GM21717 (cell line): ENCODE measurements around the gene MRPL20.
"Not testable (repeated sequence)": the region's sequence is repeated elsewhere in the genome, so short reads cannot be mapped to it uniquely, and the experiment has no call there.

Experiments used
- ATAC-seq: cut with Tn5 transposase; IDR thresholded peaks from one replicate; pipeline ENCODE4 v1.9.1; 2021; ENCODE audit warnings: mild to moderate bottlenecking, moderate library complexity; ENCODE audit not compliant: unreplicated experiment

MRPL20 gene

DNA sequence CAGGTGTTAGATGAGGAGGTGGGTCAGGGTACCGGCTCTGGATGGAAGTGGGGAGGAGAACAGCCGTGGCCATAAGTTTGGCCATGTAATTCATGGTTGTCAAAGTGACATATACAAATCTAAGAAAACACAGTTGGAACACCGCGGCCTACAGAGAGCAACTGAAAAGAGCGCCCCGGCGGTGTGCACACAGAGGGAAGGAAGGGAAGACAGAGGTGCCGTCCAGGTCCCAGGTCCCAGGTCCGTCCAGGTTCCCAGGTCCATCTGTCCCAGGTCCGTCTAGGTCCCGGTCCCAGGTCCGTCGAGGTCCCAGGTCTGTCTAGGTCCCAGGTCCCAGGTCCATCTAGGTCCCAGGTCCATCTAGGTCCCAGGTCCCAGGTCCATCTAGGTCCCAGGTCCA, 4.5 kb upstream of the MRPL20 start:
- no peak for ATAC-seq

- not testable (repeated sequence) for ATAC-seq
Observed at GRCh38 chr1:1410238-1410637, 3.1 kb upstream of the MRPL20 start.

- ATAC-seq = peak; percentile 15
Observed at GRCh38 chr1:1407636-1408318, 684 bp upstream of the MRPL20 start.

- no peak for ATAC-seq
Observed at GRCh38 chr1:1406101-1406820, 832 bp downstream of the MRPL20 start.

GRCh38 chr1:1403653-1404052, 3.4 kb downstream of the MRPL20 start:
- no peak for ATAC-seq

- ATAC-seq = not testable (repeated sequence)
Observed at GRCh38 chr1:1402901-1403392, 4.1 kb downstream of the MRPL20 start.

GRCh38 chr1:1402072-1402900, 4.8 kb downstream of the MRPL20 start:
- no peak for ATAC-seq

GRCh38 chr1:1401457-1402010, 5.6 kb downstream of the MRPL20 start:
- no peak for ATAC-seq

DNA sequence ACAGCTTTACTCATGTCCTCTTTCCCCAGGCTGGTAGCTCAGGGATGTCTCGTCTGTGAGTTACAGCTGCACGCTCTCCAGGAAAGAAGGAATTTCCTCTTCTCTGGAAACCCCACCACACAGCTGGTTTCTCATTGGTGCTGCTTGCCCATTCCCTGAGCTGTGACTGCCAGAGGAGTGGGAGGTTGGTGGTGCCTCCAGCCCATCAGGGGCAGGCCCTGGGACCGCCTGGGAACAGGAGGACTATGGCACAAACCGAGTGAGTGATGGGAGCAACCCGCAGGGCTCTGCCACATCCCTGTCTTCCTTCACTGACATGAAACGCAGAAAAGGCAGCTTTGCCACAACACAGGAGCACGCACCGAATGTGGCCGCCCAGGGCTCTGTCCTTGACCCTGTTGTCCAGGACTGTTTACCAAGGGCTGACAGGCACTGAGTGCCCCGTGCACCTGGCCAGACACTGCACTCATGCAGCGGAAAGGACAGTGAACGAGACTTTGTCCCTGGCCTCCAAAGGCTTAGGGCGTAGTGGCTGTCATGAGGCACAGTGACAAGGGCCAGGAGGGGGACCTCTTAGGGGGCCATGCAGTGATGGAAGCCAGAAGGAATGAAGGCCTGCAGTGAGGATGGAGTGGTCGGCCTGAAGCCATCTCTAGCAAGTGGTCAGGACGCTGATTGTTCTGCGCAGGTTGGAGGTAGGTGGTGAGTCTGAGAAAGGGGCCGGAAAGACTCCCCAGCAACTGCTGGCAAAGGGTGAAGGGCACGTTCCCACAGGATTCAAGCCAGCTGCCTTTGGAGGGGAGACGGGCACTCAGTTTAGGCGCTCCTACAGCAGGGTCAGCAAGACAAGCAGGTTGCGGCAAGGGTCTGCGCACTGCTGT, 6.3 kb downstream of the MRPL20 start:
- ATAC-seq = no peak

DNA sequence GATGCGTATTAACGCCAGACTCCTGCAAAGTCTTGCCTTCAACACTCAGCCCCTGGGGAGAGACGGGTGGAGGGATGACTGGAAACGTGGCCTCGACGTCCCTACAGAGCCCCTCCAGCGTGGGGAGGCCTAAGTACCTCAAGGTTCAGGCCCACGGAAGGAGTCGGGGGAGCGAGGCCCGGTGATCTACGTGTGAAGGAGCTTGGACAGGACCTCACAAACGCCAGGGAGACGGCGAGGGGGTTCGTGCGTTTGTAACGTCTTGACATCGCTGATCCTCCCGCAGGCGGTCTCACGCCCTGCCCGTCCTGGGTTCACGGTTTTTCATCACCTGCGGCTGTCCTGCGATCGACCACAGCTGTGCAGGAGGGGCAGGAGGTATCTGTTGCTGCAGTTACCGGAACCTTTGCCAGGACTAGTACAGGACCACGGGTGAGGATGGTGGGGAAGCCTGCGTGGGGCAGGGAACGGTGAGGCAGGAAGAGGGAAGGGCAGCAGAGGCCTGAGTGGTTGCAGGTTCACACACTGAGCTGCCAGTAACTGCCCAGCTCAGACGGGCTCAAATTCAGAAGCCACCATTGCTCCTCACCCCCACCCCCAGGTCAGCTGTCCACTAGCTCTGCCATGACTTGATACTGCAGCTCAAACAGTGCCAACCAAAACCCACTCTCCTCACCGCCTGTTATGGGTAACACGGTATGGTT, 7.1 kb downstream of the MRPL20 start:
- ATAC-seq = no peak

DNA sequence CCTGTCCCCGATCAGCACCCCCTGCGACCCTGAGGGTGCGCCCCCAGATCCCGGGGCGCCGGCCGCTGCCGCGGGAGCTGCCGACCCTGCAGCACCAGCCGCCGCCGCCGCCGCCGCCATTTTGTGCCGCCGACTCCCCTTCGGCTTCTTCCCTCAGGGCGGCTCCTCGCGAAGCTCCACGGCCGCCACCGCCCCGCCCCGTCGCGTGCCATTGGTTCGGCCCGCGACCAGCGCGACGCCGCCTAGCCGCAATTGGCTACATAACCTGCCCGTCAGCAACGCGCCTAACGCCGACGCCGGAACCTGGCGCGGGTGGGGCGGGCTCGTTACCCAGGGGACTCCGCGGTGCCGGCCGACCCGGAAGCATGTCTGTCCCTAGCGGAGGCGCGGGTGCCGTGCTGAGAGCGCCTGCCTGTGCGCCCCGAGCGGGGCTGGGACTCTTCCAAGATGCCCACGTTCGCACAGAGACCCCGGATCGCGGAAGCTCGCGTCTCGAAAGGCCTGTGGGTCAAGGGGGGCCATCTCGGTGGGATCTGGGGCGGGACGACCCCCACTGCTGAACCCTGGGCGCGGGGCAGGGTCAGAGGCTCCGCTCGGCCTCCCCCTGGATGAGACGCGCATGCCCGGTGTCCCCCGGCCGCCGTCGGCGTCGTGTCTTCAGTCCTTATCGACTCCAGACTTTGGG, 7.8 kb downstream of the MRPL20 start, which contains the start of gene CCNL2:
TSS of gene CCNL2 (minus strand) at position 149 of the 685 bp plus-strand sequence. CDS start at position 120, 29 bp downstream.
- ATAC-seq = peak; percentile 88

DNA sequence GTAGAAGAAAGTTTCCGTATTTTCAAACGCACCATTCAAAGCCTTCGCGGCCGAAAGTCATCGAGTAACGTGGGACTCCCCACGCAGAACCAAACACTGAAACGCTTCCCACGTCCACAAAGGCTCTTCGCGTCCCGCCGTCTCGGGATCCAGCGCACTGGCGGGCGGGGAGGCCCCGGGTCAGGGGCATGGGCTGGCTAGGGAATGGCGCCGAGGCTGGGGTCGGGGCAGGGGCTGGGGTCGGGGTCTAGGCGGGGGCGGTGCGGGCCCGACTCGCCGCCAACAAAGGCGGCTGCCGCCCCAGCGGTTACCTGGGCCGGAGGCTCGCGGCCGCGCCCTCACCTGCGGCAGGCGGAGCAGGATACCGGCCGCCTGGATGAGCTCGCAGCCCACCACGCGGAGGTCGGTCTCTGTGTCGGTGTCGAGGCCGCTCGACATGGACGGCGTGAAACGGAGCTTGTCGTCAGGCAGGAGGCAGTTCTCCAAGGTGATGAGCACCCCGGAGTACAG, 8.4 kb downstream of the MRPL20 start:
- ATAC-seq = peak; percentile 1

GRCh38 chr1:1397839-1398523, 9.1 kb downstream of the MRPL20 start:
- ATAC-seq = no peak

GRCh38 chr1:1395166-1395565, 11.9 kb downstream of the MRPL20 start:
- no peak for ATAC-seq

GRCh38 chr1:1394116-1394515, 13.0 kb downstream of the MRPL20 start:
- ATAC-seq = no peak

DNA sequence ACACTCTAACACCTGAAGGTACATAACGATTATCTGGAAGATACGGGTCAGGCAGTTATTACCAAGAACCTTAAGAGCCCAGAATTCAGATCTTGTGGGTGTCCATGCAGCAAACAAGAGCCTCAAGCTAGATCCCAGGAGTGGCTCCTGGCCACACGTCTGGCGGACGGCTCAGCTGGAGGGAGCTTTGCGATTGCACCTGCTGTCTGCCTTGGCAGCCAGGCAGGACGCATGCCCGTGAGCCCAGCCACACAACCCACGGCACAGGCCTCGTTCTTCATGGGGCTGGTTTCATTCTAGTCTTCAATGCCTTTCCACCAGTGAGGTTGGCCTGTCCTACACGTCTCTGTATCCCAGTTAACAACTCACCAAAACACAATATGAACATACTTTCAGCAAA, 13.7 kb downstream of the MRPL20 start:
- ATAC-seq = no peak

DNA sequence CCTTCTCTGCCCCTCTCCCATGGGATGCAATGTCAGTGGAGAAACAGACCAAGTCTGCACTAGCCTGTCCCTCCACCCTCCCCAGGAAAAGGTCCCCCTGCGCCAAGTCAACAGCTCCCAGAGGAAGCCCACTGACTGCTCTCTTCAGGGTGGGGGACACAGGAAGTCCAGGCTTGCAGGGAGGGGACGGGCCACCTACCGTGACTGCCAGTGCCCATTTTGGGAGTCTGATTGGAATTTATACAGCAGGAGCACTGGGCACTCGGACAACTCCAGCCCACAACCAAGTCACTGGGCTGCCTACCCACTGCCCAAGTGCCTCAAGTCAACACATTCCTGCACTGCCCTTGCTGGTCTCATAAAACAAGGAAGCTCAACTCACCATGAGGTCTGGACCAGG, 14.1 kb downstream of the MRPL20 start:
- ATAC-seq = no peak

- no peak for ATAC-seq
Observed at GRCh38 chr1:1391225-1391624, 15.9 kb downstream of the MRPL20 start.
